ENCODE measurements around the gene B3GNT5.

- TF ChIP-seq POLR2AphosphoS5 (IDR thresholded peaks at IDR 0.05; ENCODE audit: low read depth, low read length): no peak
- no peak for TF ChIP-seq REST (IDR thresholded peaks at IDR 0.05; ENCODE audit: insufficient read depth in 1 of 2, low read depth in 2 of 2, low read length in 2 of 2)
- no peak for TF ChIP-seq SIN3A (IDR thresholded peaks at IDR 0.05; ENCODE audit: borderline replicate concordance, insufficient read depth, low read length)
- no peak for TF ChIP-seq FOXP2 (optimal IDR thresholded peaks at IDR 0.05; ENCODE audit: borderline replicate concordance, extremely low read depth, extremely low read length, insufficient read depth)
Observed at GRCh38 chr3:183208260-183208659, 44.8 kb upstream of the B3GNT5 start.
